ENCODE data around the gene MRPL28.

DNA sequence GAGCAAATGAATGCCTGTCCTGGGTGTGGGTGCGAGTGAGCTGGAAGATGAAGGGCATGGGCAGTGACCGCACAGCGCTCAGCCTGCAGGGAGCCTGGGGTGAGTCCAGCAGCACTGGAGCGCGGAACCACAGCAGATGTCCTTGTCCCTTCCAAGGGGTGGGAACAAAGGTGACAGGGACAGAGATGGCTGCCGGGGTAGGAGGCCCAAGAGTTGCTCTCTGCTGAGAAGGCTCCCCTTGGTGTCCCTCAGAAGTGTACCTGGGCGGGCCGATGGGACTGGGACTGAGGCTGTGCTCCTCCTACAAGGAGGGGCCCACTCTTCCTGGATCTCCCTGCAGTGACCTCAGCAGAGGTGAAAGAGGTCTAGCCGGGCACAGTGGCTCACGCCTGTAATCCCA lies 19.0 kb upstream of the MRPL28 start:
- no peak for TF ChIP-seq POLR2A (IDR thresholded peaks at IDR 0.05)
- TF ChIP-seq CTCF (IDR thresholded peaks at IDR 0.05): no peak
